Measurements from ENCODE around the gene RAD50.
A peak's percentile ranks its signal among the peaks of the same experiment; 100 is the strongest.
"Not testable (repeated sequence)": the region's sequence is repeated elsewhere in the genome, so short reads cannot be mapped to it uniquely, and the experiment has no call there.

The RAD50 gene

GRCh38 chr5:132556763-132557477 is at the start of gene RAD50:
RAD50 (plus strand) TSS chr5:132556977; CDS start chr5:132557325, 348 bp downstream.
- TF ChIP-seq CTCF (IDR thresholded peaks at IDR 0.05; ENCODE audit: poor library complexity, severe bottlenecking) = no peak
- peaks cover 31% of the 10 kb centered on the region for H3K36me3 ChIP-seq (ENCODE audit: low read depth)
- peak within 1 kb of the TSS; percentile 64 for H3K27ac ChIP-seq (ENCODE audit: poor library complexity, severe bottlenecking)
- peak; percentile 94 for DNase-seq (ENCODE audit: low spot score)
- H3K9me3 ChIP-seq (ENCODE audit: severe bottlenecking) = no peaks in the 10 kb centered on the region
- peaks cover 12% of the 10 kb centered on the region for H3K4me1 ChIP-seq (ENCODE audit: insufficient read depth, poor library complexity, severe bottlenecking)
- no peaks in the 10 kb centered on the region for H3K27me3 ChIP-seq (ENCODE audit: insufficient read depth, poor library complexity, severe bottlenecking)
- peak; percentile 98 for ATAC-seq (ENCODE audit: low read depth)
- H3K4me3 ChIP-seq (ENCODE audit: severe bottlenecking) = peak within 1 kb of the TSS; percentile 58

- Histone ChIP-seq H3K27me3 (ENCODE audit: insufficient read depth, poor library complexity, severe bottlenecking) (no peaks in the 10 kb centered on the region), H3K4me3 (ENCODE audit: severe bottlenecking) (no peak overlapping the region), H3K9me3 (ENCODE audit: severe bottlenecking) (peaks cover 17% of the 10 kb centered on the region), H3K36me3 (ENCODE audit: low read depth) (peaks cover 6% of the 10 kb centered on the region; the same call in 1 of the 2 replicates), H3K27ac (ENCODE audit: poor library complexity, severe bottlenecking) (no peak overlapping the region), H3K4me1 (ENCODE audit: insufficient read depth, poor library complexity, severe bottlenecking) (peaks cover 3% of the 10 kb centered on the region)
- TF ChIP-seq CTCF (IDR thresholded peaks at IDR 0.05; ENCODE audit: poor library complexity, severe bottlenecking) = no peak
- ATAC-seq (ENCODE audit: low read depth) (peak; percentile 41), DNase-seq (ENCODE audit: low spot score) (no peak)
These were observed 46.7 kb upstream of the RAD50 start for GRCh38 chr5:132510076-132510475.

GRCh38 chr5:132513618-132514336 is 43.0 kb upstream of the RAD50 start:
- H3K36me3 ChIP-seq (ENCODE audit: low read depth); H3K27me3 ChIP-seq (ENCODE audit: insufficient read depth, poor library complexity, severe bottlenecking); H3K4me3 ChIP-seq (ENCODE audit: severe bottlenecking); H3K27ac ChIP-seq (ENCODE audit: poor library complexity, severe bottlenecking); ATAC-seq (ENCODE audit: low read depth); DNase-seq (ENCODE audit: low spot score); H3K4me1 ChIP-seq (ENCODE audit: insufficient read depth, poor library complexity, severe bottlenecking): not testable (repeated sequence)
- peaks cover 17% of the 10 kb centered on the region for H3K9me3 ChIP-seq (ENCODE audit: severe bottlenecking)

GRCh38 chr5:132522067-132522466 is 34.7 kb upstream of the RAD50 start:
- ATAC-seq (ENCODE audit: low read depth); H3K4me3 ChIP-seq (ENCODE audit: severe bottlenecking); H3K27me3 ChIP-seq (ENCODE audit: insufficient read depth, poor library complexity, severe bottlenecking); H3K36me3 ChIP-seq (ENCODE audit: low read depth); H3K4me1 ChIP-seq (ENCODE audit: insufficient read depth, poor library complexity, severe bottlenecking); DNase-seq (ENCODE audit: low spot score); H3K27ac ChIP-seq (ENCODE audit: poor library complexity, severe bottlenecking); H3K9me3 ChIP-seq (ENCODE audit: severe bottlenecking): not testable (repeated sequence)

- not testable (repeated sequence) for H3K9me3 ChIP-seq (ENCODE audit: severe bottlenecking); H3K4me3 ChIP-seq (ENCODE audit: severe bottlenecking); ATAC-seq (ENCODE audit: low read depth); DNase-seq (ENCODE audit: low spot score); H3K27ac ChIP-seq (ENCODE audit: poor library complexity, severe bottlenecking); H3K27me3 ChIP-seq (ENCODE audit: insufficient read depth, poor library complexity, severe bottlenecking); H3K36me3 ChIP-seq (ENCODE audit: low read depth); H3K4me1 ChIP-seq (ENCODE audit: insufficient read depth, poor library complexity, severe bottlenecking)
These were observed 31.9 kb upstream of the RAD50 start for GRCh38 chr5:132524877-132525276.

GRCh38 chr5:132525299-132525724 is 31.5 kb upstream of the RAD50 start:
- Histone ChIP-seq H3K27ac (ENCODE audit: poor library complexity, severe bottlenecking) (no peak overlapping the region), H3K4me3 (ENCODE audit: severe bottlenecking) (no peak overlapping the region), H3K36me3 (ENCODE audit: low read depth) (no peaks in the 10 kb centered on the region), H3K9me3 (ENCODE audit: severe bottlenecking) (peaks cover 10% of the 10 kb centered on the region), H3K27me3 (ENCODE audit: insufficient read depth, poor library complexity, severe bottlenecking) (no peaks in the 10 kb centered on the region), H3K4me1 (ENCODE audit: insufficient read depth, poor library complexity, severe bottlenecking) (no peaks in the 10 kb centered on the region)
- DNase-seq (ENCODE audit: low spot score) = no peak
- ATAC-seq (ENCODE audit: low read depth) = no peak
- no peak for TF ChIP-seq CTCF (IDR thresholded peaks at IDR 0.05; ENCODE audit: poor library complexity, severe bottlenecking)

All from RWPE2 (cell line).